Measurements from ENCODE around the gene RNF148. TPM values are rescaled to one million over a fixed set of nuclear protein-coding genes. Genes with fewer than 3 reads are reported as not detected.

RNF148 gene
- total RNA-seq = under 1 TPM; 0.25 to 0.68 (median 0.33) TPM
- long read RNA-seq = 0 reads

GRCh38 chr7:122702872-122703510 lies at the start of gene RNF148:
RNF148 (minus strand) TSS chr7:122702922; CDS start chr7:122702750, 172 bp downstream.
- no peak for DNase-seq
- no peak for ATAC-seq
- intact Hi-C loops (cut with DNase I) = no loop called here
- Histone ChIP-seq H3K4me3 (no peak within 1 kb of the TSS), H3K9me3 (no peaks in the 10 kb centered on the region), H3K27me3 (no peaks in the 10 kb centered on the region), H3K27ac (no peak within 1 kb of the TSS), H3K36me3 (no peaks in the 10 kb centered on the region), H3K4me1 (no peaks in the 10 kb centered on the region)
- WGBS (ENCODE audit: insufficient coverage, low coverage, low lambda C conversion rate, missing lambda C conversion rate) = 78% methylated on average over 1 of the region's 1 CpG
- TF ChIP-seq, protein P1, sequence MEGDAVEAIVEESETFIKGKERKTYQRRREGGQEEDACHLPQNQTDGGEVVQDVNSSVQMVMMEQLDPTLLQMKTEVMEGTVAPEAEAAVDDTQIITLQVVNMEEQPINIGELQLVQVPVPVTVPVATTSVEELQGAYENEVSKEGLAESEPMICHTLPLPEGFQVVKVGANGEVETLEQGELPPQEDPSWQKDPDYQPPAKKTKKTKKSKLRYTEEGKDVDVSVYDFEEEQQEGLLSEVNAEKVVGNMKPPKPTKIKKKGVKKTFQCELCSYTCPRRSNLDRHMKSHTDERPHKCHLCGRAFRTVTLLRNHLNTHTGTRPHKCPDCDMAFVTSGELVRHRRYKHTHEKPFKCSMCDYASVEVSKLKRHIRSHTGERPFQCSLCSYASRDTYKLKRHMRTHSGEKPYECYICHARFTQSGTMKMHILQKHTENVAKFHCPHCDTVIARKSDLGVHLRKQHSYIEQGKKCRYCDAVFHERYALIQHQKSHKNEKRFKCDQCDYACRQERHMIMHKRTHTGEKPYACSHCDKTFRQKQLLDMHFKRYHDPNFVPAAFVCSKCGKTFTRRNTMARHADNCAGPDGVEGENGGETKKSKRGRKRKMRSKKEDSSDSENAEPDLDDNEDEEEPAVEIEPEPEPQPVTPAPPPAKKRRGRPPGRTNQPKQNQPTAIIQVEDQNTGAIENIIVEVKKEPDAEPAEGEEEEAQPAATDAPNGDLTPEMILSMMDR (IDR thresholded peaks at IDR 0.05) = no peak
- no peak for TF ChIP-seq POLR2A (IDR thresholded peaks at IDR 0.05)

DNA sequence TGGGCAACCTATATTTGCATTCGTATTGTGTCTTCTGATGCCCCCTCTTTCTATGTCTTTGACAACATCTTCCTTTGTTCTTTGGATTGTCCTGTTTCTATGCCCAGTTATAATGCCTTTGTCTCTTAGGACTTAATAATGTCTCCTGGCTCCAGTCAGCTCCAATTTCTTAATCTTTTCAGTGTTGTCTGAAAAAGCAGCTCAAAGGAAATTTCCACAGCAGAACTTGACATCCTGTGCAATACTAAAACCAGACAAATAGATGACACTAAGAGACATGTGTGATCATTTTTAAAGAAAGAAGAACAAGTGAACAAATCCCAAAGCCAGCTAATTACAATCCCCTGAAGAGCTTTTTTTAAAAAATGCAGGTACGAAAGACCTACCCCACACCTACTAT lies 47.7 kb upstream of the RNF148 start:
- ATAC-seq (no peak), DNase-seq (no peak)
- 80% methylated on average over 2 of the region's 2 CpGs for WGBS (ENCODE audit: insufficient coverage, low coverage, low lambda C conversion rate, missing lambda C conversion rate)
- Histone ChIP-seq H3K27ac (no peak overlapping the region), H3K27me3 (no peaks in the 10 kb centered on the region), H3K9me3 (no peaks in the 10 kb centered on the region), H3K4me1 (no peaks in the 10 kb centered on the region), H3K36me3 (no peaks in the 10 kb centered on the region), H3K4me3 (no peak overlapping the region)
- no peak for TF ChIP-seq POLR2A (IDR thresholded peaks at IDR 0.05)
- TF ChIP-seq, protein P1 (IDR thresholded peaks at IDR 0.05) = no peak
- intact Hi-C loops (cut with DNase I) = no loop called here

GRCh38 chr7:122748195-122748594 lies 45.5 kb upstream of the RNF148 start:
- no peaks in the 10 kb centered on the region for H3K4me1 ChIP-seq
- TF ChIP-seq, protein P1 (IDR thresholded peaks at IDR 0.05) = no peak
- TF ChIP-seq POLR2A (IDR thresholded peaks at IDR 0.05) = no peak
- 92% methylated on average over 2 of the region's 2 CpGs for WGBS (ENCODE audit: insufficient coverage, low coverage, low lambda C conversion rate, missing lambda C conversion rate)
- H3K9me3 ChIP-seq = no peaks in the 10 kb centered on the region
- DNase-seq (no peak), ATAC-seq (no peak)
- intact Hi-C loops (cut with DNase I) = no loop called here
- H3K4me3 ChIP-seq = no peak overlapping the region
- no peak overlapping the region for H3K27ac ChIP-seq
- no peaks in the 10 kb centered on the region for H3K27me3 ChIP-seq
- H3K36me3 ChIP-seq = no peaks in the 10 kb centered on the region

DNA sequence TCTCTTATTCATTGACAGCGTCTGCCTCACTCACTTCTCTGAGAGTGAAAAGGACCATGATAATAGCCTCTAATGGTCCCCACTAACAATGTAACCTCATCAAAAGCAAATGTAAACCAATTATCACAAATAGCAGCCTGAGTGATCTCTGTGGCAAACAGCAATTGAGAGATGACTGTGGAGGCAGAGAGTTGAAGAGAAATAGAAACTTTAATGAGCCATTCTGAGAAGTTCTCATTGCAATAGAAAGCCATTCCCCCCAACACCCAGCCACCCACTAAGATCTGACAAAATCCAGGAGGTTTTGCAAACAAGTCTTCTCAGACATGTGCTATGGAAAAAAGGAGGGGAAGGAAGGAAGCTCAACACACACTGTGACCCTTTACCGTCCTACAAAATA lies 44.2 kb upstream of the RNF148 start:
- Histone ChIP-seq H3K36me3 (no peaks in the 10 kb centered on the region), H3K27me3 (no peaks in the 10 kb centered on the region), H3K4me1 (no peaks in the 10 kb centered on the region), H3K4me3 (no peak overlapping the region), H3K9me3 (no peaks in the 10 kb centered on the region), H3K27ac (no peak overlapping the region)
- no peak for TF ChIP-seq POLR2A (IDR thresholded peaks at IDR 0.05)
- intact Hi-C loops (cut with DNase I) = no loop called here
- DNase-seq = no peak
- 79% methylated on average over 2 of the region's 2 CpGs for WGBS (ENCODE audit: insufficient coverage, low coverage, low lambda C conversion rate, missing lambda C conversion rate)
- no peak for ATAC-seq

GRCh38 chr7:122743211-122743610 lies 40.5 kb upstream of the RNF148 start:
- TF ChIP-seq POLR2A (IDR thresholded peaks at IDR 0.05) = no peak
- TF ChIP-seq, protein P1 (IDR thresholded peaks at IDR 0.05) = no peak
- DNase-seq (no peak), ATAC-seq (no peak)
- Histone ChIP-seq H3K27me3 (no peaks in the 10 kb centered on the region), H3K9me3 (no peaks in the 10 kb centered on the region), H3K4me3 (no peak overlapping the region), H3K27ac (no peak overlapping the region), H3K36me3 (no peaks in the 10 kb centered on the region), H3K4me1 (no peaks in the 10 kb centered on the region)
- intact Hi-C loops (cut with DNase I) = no loop called here

All from right lobe of liver (tissue), 6 donors.